Measurements from ENCODE around the gene RPA1.

DNA sequence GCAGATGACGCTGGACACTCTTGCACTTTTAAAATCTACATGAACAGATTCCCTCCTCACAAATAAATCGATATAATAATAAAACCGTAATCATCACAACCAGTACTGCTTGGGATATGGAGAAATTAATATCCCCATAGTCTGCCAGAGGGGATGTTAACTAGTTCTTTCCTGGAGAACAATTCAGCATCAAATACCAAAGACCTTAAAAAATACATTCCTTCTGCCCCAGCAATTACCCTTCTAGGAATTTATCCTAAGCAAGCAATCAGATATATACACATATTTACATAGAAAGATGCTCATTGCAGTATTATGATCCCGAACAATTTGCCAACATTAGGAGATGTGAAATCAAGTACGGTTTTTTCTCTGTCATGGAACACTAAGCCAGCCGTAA is 21.9 kb upstream of the RPA1 start:
- TF ChIP-seq, protein P1, sequence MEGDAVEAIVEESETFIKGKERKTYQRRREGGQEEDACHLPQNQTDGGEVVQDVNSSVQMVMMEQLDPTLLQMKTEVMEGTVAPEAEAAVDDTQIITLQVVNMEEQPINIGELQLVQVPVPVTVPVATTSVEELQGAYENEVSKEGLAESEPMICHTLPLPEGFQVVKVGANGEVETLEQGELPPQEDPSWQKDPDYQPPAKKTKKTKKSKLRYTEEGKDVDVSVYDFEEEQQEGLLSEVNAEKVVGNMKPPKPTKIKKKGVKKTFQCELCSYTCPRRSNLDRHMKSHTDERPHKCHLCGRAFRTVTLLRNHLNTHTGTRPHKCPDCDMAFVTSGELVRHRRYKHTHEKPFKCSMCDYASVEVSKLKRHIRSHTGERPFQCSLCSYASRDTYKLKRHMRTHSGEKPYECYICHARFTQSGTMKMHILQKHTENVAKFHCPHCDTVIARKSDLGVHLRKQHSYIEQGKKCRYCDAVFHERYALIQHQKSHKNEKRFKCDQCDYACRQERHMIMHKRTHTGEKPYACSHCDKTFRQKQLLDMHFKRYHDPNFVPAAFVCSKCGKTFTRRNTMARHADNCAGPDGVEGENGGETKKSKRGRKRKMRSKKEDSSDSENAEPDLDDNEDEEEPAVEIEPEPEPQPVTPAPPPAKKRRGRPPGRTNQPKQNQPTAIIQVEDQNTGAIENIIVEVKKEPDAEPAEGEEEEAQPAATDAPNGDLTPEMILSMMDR (conservative IDR thresholded peaks at IDR 0.05) = no peak
- no peak for TF ChIP-seq EZH2 (IDR thresholded peaks at IDR 0.05; ENCODE audit: low read depth)

Measured in PC-9 (cell line).